ENCODE results near the gene FAM83C. TPM values are rescaled to one million over a fixed set of nuclear protein-coding genes. Genes with fewer than 3 reads are reported as not detected.

FAM83C gene
- total and polyA plus RNA-seq, 2 donors (not counting 1 experiment from before 2014, with no cell fraction given) = 0.02 TPM; not detected in 1

DNA sequence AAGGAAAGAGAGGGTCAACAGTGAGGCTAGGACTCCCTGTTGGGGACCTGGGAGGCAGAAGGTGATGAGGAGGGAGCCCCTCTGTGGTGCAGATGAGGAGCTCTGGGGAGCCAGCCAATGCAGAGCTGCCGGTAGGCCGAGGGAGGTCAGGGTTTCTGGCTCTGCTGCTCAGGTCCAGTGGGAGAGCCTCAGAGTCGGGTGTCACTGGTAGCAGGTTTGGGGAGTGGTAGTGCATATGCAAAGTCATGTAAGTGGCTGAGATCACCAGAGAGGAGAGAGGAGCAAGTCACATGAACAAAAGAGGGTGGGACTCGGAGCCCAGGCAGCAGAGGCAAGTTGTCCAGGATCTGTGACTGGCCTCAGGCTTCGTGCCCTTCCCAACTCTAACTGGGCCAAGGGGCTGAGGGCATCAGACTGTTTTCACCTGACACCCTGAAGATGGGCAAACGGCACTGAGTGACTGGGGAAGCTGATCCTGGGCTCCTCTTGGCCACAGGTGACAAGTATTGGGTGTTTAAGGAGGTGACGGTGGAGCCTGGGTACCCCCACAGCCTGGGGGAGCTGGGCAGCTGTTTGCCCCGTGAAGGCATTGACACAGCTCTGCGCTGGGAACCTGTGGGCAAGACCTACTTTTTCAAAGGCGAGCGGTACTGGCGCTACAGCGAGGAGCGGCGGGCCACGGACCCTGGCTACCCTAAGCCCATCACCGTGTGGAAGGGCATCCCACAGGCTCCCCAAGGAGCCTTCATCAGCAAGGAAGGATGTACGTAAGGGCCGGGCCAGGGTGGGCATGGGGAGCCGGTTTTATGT, 20.9 kb downstream of the FAM83C start:
- no peaks in the 10 kb centered on the region for H4K20me1 ChIP-seq (ENCODE audit: control insufficient read depth, extremely low read depth, insufficient read depth, low read length)
- DNase-seq (ENCODE audit: low read depth in 2 of 2) = no peak
- H3K27ac ChIP-seq (ENCODE audit: insufficient read depth, low read length) = no peak overlapping the region
- peaks cover 6% of the 10 kb centered on the region for H3K79me2 ChIP-seq (ENCODE audit: control insufficient read depth, insufficient read depth, low read length)
- no peaks in the 10 kb centered on the region for H3K27me3 ChIP-seq (ENCODE audit: control insufficient read depth, insufficient read depth, low read length)
- no peak overlapping the region for H3K4me2 ChIP-seq (ENCODE audit: extremely low read depth, insufficient read depth, low read length)
- peaks cover 14% of the 10 kb centered on the region for H3K36me3 ChIP-seq (ENCODE audit: control insufficient read depth, insufficient read depth, low read length)
- H2AFZ ChIP-seq (ENCODE audit: low read length) = no peak overlapping the region
- TF ChIP-seq EZH2 (IDR thresholded peaks at IDR 0.05; ENCODE audit: low read length, missing control alignments) = no peak
- TF ChIP-seq, protein P1, sequence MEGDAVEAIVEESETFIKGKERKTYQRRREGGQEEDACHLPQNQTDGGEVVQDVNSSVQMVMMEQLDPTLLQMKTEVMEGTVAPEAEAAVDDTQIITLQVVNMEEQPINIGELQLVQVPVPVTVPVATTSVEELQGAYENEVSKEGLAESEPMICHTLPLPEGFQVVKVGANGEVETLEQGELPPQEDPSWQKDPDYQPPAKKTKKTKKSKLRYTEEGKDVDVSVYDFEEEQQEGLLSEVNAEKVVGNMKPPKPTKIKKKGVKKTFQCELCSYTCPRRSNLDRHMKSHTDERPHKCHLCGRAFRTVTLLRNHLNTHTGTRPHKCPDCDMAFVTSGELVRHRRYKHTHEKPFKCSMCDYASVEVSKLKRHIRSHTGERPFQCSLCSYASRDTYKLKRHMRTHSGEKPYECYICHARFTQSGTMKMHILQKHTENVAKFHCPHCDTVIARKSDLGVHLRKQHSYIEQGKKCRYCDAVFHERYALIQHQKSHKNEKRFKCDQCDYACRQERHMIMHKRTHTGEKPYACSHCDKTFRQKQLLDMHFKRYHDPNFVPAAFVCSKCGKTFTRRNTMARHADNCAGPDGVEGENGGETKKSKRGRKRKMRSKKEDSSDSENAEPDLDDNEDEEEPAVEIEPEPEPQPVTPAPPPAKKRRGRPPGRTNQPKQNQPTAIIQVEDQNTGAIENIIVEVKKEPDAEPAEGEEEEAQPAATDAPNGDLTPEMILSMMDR (conservative IDR thresholded peaks at IDR 0.05 in 1 of 2, IDR thresholded peaks at IDR 0.05 in 1 of 2; ENCODE audit: low read depth in 1 of 2, low read length in 2 of 2) = no peak
- no peaks in the 10 kb centered on the region for H3K9me3 ChIP-seq (ENCODE audit: control insufficient read depth, insufficient read depth, low read depth, low read length)
- no peak overlapping the region for H3K4me3 ChIP-seq (replicated peaks in 1 of 4; ENCODE audit: control extremely low read depth in 1 of 4, insufficient read depth in 1 of 4, low read depth in 3 of 4, low read length in 4 of 4)
- peaks cover 3% of the 10 kb centered on the region for H3K4me1 ChIP-seq (ENCODE audit: control insufficient read depth, extremely low read depth, insufficient read depth, low read length)
- no peak overlapping the region for H3K9ac ChIP-seq (ENCODE audit: insufficient read depth, low read length)

DNA sequence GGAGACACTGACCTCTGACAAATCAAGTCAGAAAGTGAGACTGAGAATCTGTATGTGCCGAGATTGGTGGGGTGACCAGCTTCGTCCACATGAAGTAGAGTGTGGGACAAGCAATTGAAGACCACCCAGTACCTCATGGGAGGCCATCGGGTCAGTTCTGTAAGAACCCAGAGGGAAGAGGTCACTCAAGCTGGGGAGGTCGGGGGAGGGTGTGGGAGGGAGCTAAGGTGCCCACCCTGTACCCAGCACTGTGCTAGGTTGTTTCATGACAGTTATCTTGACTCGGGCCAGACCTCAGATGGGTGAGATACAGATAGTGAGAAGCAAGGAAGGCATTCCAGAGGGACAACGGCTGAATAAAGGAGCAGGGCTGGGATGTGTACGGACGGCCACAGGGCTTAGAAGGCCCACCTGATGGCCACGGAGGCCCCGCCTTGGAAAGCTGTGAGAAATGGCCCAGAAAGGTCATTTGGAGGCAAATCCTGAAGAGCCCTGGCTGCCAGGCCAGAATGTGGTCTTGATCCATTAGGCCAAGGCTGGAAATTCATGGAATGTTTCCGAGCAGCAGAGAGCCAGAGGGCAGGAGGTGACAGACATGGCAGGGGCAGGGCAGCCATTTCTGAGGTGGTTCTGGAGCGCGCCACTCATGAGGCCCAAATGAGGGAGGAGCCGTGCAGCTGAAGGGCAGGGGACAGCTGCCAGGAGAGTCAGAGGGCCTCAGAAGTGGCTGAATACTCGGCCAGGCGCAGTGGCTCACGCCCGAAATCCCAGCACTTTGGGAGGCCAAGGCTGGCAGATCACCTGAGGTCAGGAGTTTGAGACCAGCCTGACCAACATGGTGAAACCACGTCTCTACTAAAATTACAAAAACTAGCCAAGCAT, 22.0 kb downstream of the FAM83C start:
- Histone ChIP-seq H3K79me2 (ENCODE audit: control insufficient read depth, insufficient read depth, low read length) (no peaks in the 10 kb centered on the region), H3K9me3 (ENCODE audit: control insufficient read depth, insufficient read depth, low read depth, low read length) (no peaks in the 10 kb centered on the region), H4K20me1 (ENCODE audit: control insufficient read depth, extremely low read depth, insufficient read depth, low read length) (no peaks in the 10 kb centered on the region), H3K4me3 (replicated peaks in 1 of 4; ENCODE audit: control extremely low read depth in 1 of 4, insufficient read depth in 1 of 4, low read depth in 3 of 4, low read length in 4 of 4) (no peak overlapping the region), H2AFZ (ENCODE audit: low read length) (no peak overlapping the region), H3K9ac (ENCODE audit: insufficient read depth, low read length) (no peak overlapping the region), H3K36me3 (ENCODE audit: control insufficient read depth, insufficient read depth, low read length) (peaks cover 9% of the 10 kb centered on the region), H3K27ac (ENCODE audit: insufficient read depth, low read length) (no peak overlapping the region), H3K4me2 (ENCODE audit: extremely low read depth, insufficient read depth, low read length) (no peak overlapping the region), H3K27me3 (ENCODE audit: control insufficient read depth, insufficient read depth, low read length) (no peaks in the 10 kb centered on the region), H3K4me1 (ENCODE audit: control insufficient read depth, extremely low read depth, insufficient read depth, low read length) (peaks cover 3% of the 10 kb centered on the region)
- DNase-seq (ENCODE audit: low read depth in 2 of 2) = no peak
- TF ChIP-seq, protein P1 (conservative IDR thresholded peaks at IDR 0.05 in 1 of 2, IDR thresholded peaks at IDR 0.05 in 1 of 2; ENCODE audit: low read depth in 1 of 2, low read length in 2 of 2) = no peak
- TF ChIP-seq EZH2 (IDR thresholded peaks at IDR 0.05; ENCODE audit: low read length, missing control alignments) = no peak

All from fibroblast of lung (primary cell).